Activated T-cell treated with anti-CD3 and anti-CD28 coated beads for 48 hours (primary cell): ENCODE results near the gene INPPL1.

Experiments used
- DNase-seq: peaks from one replicate; pipeline ENCODE4 v3.0.0-alpha.2; 2020; ENCODE audit warnings: low read depth

INPPL1 gene

DNA sequence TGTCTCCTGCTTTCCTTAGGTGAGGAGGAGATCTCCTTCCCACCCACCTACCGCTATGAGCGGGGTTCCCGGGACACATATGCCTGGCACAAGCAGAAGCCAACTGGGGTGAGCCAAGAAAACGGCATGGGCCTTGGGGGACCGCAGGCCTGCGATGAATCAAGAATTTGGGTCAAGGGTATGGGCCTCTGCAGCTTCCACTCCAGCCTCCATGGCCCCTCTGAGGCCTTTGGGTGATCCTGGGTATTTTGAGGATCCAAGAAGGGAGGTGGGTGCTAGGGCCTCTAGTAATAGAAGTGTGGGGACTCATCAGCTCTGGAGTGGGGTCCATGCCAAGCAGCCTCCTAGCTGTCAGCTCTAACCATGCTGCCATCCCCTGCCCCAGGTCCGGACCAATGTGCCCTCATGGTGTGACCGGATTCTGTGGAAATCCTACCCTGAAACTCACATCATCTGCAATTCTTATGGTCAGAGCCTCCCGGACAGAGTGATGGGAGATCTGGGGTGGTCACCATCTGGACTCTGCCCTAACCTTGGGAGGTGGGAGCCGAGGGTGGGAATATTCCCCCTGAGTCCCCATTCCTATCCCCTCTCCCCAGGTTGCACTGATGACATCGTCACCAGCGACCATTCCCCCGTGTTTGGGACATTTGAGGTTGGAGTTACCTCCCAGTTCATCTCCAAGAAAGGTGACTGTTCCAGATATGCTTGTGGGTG, 8.6 kb downstream of the INPPL1 start:
- DNase-seq: no peak

DNA sequence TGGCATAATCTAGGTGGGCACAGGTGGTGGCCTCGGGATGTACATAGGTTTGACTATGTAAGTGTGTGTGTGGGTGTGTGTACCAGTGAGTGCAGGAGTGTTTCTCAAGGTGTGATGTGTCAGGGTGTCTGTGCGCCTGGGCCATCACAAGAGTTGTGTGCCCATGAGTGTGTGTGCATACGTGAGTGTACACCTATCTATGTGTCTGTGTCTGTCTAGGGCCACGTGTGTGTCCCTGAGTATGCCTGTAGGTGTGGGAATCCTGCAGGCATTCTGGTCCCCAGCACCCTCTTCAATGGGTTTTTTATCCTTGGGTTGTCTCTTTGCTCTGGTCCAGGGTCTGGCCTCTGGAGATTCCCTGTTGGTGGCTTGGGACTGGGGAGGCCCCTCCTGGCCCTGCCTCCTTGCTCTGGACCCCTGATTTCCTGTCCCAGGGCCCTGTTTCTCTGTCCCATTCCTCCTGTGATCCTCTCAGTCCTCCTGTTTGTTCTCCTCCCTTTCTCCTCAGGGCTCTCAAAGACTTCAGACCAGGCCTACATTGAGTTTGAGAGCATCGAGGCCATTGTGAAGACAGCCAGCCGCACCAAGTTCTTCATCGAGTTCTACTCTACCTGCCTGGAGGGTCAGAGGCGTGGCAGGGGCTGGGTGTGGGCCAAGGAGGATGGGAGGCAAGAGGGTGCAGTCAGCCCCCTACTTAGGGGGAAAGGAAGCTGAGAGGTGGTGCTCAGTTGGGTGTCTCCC, 9.4 kb downstream of the INPPL1 start:
- DNase-seq: no peak

DNA sequence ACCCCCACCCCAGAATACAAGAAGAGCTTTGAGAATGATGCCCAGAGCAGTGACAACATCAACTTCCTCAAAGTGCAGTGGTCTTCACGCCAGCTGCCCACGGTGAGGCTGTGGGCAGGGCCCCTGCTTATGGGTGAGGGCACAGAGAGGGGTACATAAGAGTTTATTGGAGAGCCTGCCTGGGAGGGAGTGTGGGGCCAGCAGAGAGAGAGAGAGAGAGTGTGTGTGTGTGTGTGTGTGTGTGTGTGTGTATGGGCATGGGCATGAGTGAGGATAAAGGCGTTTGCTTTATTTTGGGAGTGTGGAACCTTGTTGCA, 9.9 kb downstream of the INPPL1 start:
- DNase-seq: no peak

DNA sequence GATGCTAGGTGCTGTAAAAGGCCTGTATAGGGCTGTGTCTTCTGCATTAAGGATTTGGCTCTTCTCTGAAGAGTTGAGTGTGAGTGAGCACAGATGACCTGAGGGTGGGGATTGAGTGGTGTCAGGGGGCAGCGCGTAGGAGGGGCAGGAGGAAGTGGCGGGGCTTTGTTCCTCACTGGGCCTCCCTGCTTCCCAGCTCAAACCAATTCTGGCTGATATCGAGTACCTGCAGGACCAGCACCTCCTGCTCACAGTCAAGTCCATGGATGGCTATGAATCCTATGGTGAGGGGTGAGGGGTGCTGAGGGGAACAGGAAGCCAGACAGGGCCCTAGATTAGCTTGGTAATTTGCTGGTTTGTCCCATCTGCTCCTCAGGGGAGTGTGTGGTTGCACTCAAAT, 10.4 kb downstream of the INPPL1 start:
- DNase-seq: no peak

DNA sequence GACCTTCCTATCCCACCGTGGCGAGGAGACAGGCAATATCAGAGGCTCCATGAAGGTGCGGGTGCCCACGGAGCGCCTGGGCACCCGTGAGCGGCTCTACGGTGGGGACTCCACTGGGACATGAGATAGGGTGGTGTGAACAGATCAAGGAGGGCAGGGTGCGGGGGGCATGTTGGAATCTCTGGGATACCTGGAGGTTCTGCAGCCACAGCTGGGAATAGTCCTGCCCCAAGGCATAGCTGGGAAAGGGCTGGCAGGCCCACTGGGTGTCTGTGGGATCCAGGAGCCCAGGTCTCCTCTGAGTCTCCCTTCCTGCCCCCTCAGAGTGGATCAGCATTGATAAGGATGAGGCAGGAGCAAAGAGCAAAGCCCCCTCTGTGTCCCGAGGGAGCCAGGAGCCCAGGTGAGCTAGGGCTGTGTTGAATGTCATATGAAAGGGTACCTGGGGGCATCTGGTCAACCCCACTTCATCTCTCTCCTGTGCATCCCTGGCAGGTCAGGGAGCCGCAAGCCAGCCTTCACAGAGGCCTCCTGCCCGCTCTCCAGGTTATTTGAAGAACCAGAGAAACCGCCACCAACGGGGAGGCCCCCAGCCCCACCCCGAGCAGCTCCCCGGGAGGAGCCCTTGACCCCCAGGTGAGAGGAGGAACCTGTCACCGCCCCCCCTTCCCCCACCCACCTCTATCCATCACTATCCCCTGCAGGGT, 10.9 kb downstream of the INPPL1 start:
- DNase-seq: no peak

DNA sequence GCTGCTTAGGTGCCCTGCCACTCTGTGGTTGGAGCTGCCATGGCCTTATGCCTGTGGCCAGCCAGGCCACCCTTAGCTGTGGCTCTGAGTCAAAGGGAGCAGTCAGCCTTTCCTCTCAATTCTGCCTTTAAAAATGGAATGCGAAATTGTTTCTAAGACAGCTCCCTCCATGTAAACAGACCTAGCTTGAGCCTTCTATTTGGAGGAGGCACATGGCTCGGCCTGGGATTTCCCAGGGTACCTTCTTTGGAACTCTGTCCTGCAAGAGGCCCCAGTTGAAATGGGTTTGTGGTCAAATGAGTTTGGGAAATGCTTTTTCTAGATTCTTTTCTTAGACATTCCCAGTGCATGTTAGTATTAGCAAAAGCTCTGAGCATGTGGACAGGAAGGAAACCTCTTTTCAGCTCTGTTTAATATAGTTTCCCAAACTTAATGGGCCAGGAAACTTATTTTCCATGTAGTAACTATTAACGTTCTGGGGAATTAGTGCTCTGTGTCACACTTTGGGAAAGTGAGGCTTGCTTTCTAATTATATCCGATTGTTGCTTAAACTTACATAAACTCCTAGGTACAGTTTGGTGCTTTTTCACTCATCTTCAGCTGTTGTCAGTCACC, 11.6 kb downstream of the INPPL1 start:
- no peak for DNase-seq

DNA sequence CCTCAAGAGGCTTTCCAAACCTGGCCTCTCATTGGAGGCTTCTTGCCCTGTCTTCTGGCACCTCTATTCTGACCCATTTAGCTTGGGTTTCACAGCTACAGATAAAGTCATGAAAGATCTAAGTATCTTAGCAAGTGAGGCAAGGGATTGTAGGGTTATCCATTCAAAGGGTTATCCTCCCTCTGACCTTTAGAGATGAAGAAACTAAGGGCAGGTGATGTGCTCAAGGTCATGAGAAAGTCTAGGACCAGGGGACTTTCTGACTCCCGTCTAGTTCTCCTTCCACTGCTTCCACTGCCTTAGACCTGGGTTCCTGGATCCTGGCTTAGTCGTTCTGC, 12.2 kb downstream of the INPPL1 start:
- DNase-seq: no peak

DNA sequence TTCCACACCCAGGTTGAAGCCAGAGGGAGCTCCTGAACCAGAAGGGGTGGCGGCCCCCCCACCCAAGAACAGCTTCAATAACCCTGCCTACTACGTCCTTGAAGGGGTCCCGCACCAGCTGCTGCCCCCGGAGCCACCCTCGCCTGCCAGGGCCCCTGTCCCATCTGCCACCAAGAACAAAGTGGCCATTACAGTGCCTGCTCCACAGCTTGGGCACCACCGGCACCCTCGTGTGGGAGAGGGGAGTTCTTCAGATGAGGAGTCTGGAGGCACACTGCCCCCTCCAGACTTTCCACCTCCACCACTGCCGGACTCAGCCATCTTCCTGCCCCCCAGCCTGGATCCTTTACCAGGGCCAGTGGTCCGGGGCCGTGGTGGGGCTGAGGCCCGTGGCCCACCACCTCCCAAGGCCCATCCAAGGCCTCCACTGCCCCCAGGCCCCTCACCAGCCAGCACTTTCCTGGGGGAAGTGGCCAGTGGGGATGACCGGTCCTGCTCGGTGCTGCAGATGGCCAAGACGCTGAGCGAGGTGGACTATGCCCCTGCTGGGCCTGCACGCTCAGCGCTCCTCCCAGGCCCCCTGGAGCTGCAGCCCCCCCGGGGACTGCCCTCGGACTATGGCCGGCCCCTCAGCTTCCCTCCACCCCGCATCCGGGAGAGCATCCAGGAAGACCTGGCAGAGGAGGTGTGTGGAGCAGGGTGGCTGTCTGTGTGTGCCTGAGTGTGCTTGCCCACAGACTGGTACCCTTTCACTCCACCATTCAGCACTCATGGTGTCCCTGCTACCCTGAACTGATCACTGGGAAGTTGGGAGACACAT, 12.8 kb downstream of the INPPL1 start:
- no peak for DNase-seq

DNA sequence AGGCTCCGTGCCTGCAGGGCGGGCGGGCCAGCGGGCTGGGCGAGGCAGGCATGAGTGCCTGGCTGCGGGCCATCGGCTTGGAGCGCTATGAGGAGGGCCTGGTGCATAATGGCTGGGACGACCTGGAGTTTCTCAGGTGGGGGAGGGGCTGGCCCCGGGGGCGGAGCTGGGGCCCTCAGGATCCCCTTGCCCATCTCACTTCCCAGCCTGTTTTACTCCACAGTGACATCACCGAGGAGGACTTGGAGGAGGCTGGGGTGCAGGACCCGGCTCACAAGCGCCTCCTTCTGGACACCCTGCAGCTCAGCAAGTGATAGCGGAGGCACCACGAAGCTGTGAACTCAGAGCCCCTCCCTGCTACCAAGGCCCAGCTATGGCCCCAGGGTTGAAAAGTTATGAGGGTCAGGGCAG, 13.5 kb downstream of the INPPL1 start:
- peak; percentile 54 for DNase-seq

DNA sequence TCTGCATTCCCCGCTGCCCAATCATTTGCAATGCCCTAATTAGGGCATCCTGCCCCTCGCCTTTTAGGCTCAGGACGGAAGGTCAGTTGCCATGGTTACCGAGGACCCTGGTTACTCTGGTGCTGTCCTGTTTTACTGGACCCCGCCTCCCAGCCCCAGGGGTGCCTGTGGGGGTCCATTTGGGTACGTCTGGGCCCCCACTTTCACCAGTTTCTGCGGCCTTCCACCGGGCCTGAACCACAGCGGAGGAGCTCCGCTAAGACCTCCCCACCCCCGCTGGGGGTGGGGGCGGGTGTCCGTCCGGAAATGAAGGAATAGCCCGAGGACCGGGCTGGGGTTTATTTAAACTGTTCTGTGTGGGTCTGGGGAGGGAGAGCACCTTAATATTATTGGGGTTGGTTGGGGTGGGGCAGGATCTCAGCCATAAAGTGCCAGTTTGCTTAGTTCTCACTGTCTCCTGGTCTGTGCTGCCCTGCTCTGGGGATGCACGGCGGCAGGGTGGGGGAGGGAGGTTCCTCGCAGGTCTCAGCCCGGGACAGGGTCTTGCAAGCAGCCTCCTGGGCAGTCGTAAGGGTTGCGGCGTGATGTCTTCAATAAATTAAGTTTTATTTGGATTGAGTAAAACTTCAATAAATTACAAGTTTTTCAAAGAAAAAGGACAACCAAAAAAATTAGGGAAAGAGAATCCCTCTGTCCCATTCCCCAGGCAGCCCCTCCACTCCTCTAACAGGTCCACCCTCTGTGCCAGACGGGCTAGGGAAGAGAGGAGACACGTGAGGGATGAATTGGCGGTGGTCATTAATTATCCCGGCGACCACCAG, 14.1 kb downstream of the INPPL1 start:
- no peak for DNase-seq

DNA sequence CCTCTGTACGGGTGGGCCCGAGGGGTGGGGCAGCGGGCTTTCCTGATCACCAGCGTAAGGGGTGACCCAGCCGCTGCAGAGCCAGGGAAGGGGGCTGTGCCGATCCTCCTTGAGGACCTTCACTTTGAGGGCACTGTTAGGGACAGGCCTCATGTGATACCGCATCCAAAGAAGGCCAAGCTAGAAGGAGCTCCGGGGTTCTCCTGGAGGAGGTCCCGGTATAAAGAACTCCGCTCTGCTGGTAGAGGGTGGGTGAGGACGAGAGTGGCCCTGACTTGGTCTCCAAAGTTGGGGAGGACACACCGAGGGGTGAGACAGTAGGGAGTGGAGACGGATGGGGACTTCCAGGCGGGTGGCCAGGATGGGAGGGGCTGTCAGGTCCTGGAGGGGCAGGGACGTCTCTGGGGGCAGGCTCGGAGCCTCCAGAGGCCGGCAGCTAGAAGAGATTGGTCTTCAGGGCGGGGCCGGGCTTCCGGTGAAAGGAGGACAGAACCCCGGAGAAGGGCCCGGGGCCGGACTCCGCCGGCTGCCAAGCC, 14.8 kb downstream of the INPPL1 start:
- no peak for DNase-seq

DNA sequence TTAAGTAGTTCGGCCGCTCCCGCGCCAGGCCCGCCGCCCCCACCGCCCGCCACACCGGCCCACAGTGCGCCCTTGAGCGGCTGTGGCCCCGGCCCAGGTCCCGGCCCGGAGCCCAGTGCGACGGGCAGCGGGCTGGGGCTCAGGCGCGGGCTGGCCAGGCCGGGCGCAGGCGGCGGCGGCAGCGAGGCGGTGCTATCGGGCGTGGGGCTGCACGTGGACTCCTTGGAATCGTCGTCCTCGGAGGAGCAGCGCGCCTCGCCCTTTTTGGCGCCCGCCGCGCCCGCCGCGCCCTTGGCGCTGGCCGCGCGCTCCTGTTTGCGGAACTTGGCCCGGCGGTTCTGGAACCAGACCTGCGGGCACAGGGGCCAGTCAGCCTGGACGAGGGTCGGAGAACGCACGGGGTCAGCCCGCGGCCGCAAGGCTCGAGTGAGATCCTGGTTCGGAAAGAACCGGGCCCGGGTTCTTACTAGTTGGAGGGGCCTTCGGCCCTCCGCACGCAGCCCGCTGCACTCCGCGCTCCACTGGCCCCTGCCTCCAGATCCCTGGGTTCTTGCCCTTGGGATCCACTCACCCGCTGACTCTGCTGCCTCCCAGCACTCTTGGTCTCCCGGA, 15.4 kb downstream of the INPPL1 start:
- DNase-seq: no peak

DNA sequence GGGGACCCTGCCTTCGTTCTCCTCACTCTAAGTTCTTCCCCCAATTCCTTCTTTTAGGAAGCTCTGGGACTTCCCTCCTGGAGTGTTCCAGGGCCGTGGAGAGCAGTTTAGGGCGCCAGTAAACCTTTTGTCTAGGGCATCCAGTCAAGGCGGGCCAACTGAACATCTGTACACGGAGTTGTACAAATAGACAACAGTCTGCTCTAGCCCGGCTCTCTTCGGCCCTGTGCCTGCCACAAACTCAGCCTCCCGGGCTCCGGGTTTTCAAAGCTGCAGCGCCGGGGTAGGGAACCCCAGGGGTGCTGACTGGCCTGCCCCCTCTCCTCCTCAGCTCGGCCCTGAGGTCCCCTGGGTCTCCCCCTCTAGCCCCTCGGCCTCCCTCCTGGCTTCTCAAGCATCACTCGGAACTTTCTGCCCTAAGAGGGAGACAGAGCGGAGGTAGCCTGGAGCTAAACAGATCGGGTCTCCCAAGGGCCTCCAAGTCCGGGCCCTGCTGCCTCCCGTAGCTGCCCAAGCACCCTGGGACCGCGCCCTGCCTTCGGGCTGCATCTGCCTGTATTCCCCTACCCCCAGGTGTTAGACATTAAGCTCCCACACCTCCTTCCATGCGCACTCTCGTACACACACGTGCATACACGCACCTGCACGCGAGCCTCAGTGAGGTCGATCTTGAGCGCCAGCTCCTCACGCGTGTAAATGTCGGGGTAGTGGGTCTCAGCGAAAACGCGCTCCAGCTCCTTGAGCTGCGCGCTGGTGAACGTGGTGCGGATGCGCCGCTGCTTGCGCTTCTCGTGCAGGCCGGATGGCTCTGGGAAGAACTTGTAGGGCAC, 16.1 kb downstream of the INPPL1 start:
- DNase-seq: no peak

DNA sequence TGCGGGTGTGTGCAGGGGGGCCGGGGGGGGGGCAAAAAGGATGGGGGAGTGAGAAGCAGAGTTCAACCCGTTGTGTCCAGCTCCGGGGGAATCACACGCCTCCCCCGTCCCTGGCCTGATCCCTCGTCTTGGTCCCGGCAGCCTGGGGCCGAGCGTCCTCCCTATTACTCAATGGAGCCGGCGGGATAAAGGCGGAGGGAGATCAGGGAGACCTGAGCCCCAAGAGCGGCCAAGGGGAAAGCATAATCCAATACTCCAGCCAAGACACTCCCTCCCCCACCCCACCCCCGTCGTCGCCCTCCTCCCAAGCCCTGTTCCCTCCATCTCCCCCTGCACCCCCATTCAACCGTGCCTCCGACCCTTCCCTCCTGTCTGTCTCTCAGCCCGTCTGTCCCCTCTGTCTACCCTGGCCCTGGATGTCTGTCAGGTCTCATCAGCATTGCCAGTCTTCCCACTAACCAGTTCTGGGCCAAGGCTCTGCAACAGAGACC, 16.8 kb downstream of the INPPL1 start:
- DNase-seq: no peak

DNA sequence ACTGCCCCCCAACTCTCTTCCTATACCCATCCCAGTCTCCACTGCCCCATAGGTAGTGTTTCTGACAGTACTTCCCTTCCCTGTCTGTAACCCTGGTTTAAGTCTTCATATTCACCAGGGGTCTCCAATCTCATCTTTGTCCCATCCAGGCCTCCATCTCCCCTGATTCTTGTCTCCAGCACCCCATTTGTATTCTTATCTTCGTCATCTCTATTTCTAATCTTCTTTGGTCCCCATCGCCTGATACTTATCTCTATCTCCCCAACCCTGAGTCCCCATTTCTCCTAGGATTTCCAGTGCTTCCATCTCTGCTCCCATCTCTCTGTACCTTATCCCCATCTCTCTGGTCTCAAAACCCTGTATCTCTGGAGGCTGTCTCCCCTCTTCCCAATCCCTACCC, 17.6 kb downstream of the INPPL1 start:
- DNase-seq: no peak

DNA sequence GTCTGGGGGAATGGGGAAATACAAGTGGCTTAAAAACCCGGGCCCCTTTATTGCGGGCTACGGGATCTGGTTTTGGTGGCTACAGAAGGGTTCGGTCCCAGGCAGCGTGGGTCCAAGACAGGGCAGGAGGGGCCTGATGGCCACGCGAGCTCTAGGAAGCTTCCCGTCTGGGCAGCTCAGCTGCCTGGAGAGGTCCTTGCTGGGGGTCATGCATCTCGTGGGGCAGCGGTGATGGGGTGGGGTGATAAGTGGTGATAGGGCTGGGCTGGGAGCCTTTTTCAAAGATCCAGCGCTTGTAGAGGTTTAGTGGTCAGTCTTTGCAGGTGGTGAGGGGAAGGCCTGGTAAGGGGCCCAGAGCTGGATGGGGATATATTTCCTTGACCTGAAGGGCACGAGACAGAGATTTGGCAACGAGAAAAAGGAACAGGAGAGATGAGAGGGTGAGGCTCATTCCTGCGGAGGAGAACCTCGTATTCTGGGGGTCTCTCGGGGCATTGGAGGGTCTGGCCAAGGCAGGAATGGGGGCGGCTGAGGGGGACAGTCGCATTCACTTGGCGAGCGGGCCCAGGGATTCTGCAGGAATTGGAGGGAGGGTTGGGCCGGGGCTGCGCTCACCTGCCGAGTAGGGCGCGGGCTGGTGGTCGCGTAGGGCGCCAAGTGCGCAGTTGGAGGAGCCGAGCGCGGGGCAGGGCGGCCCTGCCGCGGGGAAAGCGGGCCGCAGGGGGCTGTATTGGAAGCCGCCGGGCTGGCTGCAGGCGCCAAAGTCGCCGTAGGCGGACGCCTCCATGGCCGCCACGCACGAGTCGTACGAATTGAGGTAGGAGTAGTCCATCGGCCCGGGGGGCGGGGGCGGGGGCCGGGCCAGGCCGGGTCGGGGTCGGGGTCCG, 18.8 kb downstream of the INPPL1 start:
- DNase-seq: no peak

DNA sequence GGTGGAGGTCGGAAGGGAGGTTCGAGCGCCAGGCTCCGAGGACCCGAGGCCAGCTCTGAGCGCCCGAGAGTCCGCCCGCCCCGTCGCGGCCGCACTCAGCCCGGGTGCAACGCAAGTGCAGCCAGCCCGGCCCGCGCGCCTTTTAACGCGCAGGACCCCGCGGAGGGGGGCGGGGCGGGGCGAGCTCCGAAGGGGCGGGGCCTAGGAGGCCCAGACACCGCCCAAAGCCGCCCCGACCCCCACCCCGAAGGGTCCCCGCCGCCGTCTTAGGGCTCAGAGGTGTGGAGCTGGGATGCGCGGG, 19.4 kb downstream of the INPPL1 start, which contains the start of gene PHOX2A:
TSS of gene PHOX2A (minus strand) at position 117 of the 301 bp plus-strand sequence. CDS start 172 bp downstream, outside the sequence.
- no peak for DNase-seq
